ENCODE measurements around the gene CFAP100.

DNA sequence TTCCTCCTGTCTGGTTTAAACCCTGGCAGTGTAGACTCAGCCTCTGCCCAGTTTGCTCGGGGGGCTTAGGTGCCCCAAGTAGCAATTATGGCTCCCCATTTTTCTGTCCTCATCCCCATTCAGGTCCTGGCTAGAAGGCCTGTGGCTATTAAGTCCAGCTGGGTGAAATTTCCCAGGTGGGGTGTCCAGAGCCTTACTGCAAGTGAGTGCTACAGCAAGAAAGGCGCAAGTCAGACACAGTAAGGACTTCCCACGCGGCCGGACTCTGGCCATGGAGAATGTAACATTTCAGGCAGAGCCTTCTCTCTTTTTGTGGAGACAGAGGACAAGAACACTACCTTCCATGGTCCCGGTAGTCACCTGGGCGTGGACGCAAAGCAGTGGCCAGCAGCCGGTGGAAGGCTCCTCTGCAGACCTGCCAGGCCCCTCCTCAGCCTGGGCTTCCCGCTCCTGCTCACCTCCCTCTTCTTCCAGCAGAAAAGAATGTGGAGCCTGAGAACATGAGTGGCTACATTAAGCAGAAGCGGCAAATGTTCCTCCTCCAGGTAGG lies 23.3 kb downstream of the CFAP100 start:
- TF ChIP-seq POLR2A (IDR thresholded peaks at IDR 0.05; ENCODE audit: low read depth, low read length) (no peak), TAF1 (IDR thresholded peaks at IDR 0.05; ENCODE audit: borderline replicate concordance, low read depth, low read length) (no peak)

Measured in GM12892 (cell line).